KOPT-K1 (cell line): ENCODE data around the gene C1QL4.
"Not testable (repeated sequence)": the region's sequence is repeated elsewhere in the genome, so short reads cannot be mapped to it uniquely, and the experiment has no call there.

Source experiments
- H3K27ac ChIP-seq: fragments of 200-600 bp; sonication (generic); 2 replicates; pipeline ENCODE4 v1.5.1; 2016; ENCODE audit warnings: antibody characterized with exemption, mild to moderate bottlenecking, low read depth, low read length; ENCODE audit not compliant: poor library complexity, severe bottlenecking
- H3K36me3 ChIP-seq: fragments of 200-600 bp; sonication (generic); 2 replicates; pipeline ENCODE4 v1.5.1; 2017; ENCODE audit warnings: antibody characterized with exemption, mild to moderate bottlenecking, low read length, moderate library complexity; ENCODE audit not compliant: insufficient read depth
- H3K9me3 ChIP-seq: fragments of 200-600 bp; sonication (generic); 2 replicates; pipeline ENCODE4 v1.5.1; 2017; ENCODE audit warnings: antibody characterized with exemption, low read length, mild to moderate bottlenecking; ENCODE audit not compliant: insufficient read depth, poor library complexity, severe bottlenecking

The C1QL4 gene

DNA sequence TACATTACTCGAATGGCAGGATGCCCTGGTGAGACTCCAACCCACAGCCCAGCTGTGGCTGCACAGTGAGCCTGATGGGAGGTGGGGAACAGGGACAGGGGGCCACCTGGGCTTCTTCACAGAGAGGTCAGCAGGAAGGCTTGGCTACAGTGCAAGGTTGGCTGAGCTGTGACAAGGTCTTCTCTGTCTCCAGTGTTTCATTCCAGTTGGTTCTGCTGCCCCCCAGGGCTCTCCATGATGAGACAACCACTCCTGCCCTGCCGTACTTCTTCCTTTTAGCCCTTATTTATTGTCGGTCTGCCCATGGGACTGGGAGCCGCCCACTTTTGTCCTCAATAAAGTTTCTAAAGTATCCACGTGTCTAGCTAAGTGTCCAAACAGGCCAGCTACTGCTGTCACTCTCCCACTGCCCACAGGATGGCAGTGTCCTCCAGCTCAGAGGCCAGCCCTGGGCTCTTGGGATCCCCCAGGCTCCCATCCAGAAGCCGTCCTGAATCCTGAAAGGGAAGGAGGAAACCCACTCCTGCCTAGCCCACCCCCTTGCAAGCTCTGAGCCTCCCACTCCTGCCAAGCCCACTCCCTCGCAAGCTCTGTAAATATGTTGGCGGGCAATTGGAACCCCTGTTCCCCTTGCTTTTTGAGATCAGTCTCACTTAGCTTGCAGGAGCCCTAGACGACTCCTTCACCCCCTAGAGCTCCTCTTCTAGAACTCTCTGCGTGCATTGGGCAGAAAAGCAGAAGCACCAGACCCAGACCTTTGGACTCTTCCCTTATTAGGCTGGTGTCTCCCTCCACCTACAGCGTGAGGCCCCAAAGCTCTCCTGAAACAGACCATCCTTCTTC lies 5.4 kb downstream of the C1QL4 start:
- Histone ChIP-seq H3K36me3 (peaks cover 61% of the 10 kb centered on the region), H3K9me3 (no peaks in the 10 kb centered on the region), H3K27ac (no peak overlapping the region)

DNA sequence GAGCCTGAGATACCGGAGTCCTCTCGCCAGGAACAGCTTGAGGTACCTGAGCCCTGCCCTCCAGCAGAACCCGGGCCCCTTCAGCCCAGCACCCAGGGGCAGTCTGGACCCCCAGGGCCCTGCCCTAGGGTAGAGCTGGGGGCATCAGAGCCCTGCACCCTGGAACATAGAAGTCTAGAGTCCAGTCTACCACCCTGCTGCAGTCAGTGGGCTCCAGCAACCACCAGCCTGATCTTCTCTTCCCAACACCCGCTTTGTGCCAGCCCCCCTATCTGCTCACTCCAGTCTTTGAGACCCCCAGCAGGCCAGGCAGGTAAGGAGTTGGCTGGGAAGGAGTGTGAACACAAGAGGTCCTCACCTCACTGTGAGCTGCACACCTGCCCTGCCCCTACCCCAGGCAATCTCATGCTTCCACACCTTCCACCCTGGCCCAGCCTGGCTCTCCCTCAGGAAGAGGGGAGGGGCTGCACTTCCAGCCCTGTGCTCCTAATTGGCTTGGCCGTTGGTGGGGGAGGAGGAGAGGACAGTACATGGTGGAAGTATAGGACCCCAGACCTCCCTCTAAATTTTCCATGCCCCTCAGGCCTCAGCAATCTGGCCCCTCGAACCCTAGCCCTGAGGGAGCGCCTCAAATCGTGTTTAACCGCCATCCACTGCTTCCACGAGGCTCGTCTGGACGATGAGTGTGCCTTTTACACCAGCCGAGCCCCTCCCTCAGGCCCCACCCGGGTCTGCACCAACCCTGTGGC lies 6.2 kb downstream of the C1QL4 start:
- H3K27ac ChIP-seq, result no peak overlapping the region
- peaks cover 69% of the 10 kb centered on the region for H3K36me3 ChIP-seq
- H3K9me3 ChIP-seq, result no peaks in the 10 kb centered on the region

DNA sequence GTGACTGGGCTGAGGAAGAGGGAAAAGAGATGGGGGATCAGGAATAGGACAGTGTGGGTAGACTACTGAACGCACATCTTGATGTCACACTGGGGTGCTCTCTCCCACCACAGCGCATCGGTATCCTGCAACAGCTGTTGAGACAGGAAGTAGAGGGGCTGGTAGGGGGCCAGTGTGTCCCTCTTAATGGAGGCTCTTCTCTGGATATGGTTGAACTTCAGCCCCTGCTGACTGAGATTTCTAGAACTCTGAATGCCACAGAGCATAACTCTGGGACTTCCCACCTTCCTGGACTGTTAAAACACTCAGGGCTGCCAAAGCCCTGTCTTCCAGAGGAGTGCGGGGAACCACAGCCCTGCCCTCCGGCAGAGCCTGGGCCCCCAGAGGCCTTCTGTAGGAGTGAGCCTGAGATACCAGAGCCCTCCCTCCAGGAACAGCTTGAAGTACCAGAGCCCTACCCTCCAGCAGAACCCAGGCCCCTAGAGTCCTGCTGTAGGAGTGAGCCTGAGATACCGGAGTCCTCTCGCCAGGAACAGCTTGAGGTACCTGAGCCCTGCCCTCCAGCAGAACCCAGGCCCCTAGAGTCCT lies 6.9 kb downstream of the C1QL4 start:
- Histone ChIP-seq H3K27ac (no peak overlapping the region), H3K36me3 (peaks cover 76% of the 10 kb centered on the region), H3K9me3 (no peaks in the 10 kb centered on the region)

DNA sequence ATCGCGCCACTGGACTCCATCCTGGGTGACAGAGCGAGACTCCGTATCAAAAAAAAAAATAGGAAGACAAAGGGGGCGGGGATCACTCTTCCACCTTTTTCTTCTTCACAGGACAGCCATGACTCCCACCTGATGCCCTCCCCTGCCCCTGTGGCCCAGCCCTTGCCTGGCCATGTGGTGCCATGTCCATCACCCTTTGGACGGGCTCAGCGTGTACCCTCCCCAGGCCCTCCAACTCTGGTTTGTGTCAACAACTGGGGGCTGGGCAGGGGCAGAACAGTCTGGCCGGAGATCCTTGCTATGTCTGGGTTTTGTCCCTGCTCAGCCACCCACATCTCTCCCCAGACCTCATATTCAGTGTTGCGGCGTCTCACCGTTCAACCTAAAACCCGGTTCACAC lies 8.2 kb downstream of the C1QL4 start:
- no peak overlapping the region for H3K27ac ChIP-seq
- no peaks in the 10 kb centered on the region for H3K9me3 ChIP-seq
- H3K36me3 ChIP-seq, result peaks cover 85% of the 10 kb centered on the region

DNA sequence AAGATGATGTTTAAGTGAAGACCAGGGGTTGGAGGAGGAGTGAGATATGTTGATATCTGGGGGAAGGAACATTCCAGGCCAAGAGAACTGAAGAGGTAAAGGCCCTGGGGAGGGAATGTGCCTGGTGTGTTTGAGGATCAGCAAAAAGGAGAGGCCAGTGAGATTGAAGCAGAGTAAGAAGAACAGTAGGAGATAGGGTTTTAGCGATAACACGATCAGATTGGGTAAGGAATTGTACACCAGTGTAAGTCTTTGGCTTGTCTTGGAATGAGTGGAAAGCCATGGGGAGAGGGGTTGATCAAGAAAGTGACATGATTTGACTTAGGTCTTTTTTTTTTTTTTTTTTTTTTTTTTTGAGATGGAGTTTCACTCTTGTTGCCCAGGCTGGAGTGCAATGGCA lies 9.1 kb downstream of the C1QL4 start:
- H3K27ac ChIP-seq, result no peak overlapping the region
- no peaks in the 10 kb centered on the region for H3K9me3 ChIP-seq
- H3K36me3 ChIP-seq, result peaks cover 85% of the 10 kb centered on the region

DNA sequence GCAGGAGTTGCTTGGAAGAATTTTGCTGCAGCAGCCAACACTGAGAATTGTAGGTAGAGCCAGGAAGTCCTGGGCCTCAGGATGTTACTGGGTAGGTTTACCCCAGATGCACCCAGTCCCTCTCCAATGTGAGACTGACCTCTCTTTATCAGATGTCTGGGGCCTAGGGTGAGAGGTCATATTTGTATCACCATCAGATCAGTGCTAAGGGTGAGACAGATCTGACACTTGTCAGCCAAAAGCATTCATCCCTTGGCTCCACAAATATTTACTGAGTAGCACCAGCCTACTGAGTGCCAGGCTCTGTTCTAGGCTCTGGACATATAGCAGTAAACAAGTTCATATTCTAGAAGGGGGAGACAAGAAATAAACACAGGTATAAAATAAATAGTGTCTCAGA lies 9.6 kb downstream of the C1QL4 start:
- H3K36me3 ChIP-seq, result peaks cover 81% of the 10 kb centered on the region

DNA sequence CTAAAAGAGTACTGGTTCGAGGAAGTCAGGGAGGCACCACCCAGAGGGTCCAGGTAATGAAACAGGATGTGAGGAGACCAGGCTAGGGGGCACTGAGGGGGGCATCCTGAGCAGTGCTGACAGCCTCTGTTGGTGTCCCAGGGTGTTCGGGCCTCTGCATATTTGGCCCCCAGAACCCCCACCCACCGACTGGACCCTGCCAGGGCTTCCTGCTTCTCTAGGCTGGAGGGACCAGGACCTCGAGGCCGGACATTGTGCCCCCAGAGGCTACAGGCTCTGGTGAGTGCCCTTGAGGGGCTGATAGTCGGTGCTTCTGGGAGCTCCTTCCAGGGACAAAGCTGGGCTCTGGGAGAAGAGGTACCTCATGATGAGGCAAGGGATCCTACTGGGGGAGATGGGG lies 11.4 kb downstream of the C1QL4 start:
- peaks cover 64% of the 10 kb centered on the region for H3K36me3 ChIP-seq
- H3K9me3 ChIP-seq, result no peaks in the 10 kb centered on the region
- no peak overlapping the region for H3K27ac ChIP-seq

More for the DNA sequence above, 9.6 kb downstream of the C1QL4 start:
- Histone ChIP-seq H3K27ac (no peak overlapping the region), H3K9me3 (no peaks in the 10 kb centered on the region)

DNA sequence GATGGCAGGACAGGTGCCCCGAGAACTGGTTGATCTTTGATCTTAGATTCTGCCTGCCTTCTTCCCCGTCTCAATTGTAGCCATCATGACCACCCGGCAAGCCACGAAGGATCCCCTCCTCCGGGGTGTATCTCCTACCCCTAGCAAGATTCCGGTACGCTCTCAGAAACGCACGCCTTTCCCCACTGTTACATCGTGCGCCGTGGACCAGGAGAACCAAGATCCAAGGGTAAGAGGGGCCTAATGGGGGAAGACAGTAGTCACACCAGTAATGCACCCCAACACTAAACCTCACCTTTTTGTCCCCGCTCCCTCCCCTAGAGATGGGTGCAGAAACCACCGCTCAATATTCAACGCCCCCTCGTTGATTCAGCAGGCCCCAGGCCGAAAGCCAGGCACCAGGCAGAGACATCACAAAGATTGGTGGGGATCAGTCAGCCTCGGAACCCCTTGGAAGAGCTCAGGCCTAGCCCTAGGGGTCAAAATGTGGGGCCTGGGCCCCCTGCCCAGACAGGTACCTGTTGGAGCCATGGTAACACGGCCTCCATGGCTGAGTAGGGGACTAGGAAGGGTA lies 13.4 kb downstream of the C1QL4 start:
- peak overlapping the region; percentile 82 for H3K27ac ChIP-seq
- no peaks in the 10 kb centered on the region for H3K9me3 ChIP-seq
- peaks cover 44% of the 10 kb centered on the region for H3K36me3 ChIP-seq

DNA sequence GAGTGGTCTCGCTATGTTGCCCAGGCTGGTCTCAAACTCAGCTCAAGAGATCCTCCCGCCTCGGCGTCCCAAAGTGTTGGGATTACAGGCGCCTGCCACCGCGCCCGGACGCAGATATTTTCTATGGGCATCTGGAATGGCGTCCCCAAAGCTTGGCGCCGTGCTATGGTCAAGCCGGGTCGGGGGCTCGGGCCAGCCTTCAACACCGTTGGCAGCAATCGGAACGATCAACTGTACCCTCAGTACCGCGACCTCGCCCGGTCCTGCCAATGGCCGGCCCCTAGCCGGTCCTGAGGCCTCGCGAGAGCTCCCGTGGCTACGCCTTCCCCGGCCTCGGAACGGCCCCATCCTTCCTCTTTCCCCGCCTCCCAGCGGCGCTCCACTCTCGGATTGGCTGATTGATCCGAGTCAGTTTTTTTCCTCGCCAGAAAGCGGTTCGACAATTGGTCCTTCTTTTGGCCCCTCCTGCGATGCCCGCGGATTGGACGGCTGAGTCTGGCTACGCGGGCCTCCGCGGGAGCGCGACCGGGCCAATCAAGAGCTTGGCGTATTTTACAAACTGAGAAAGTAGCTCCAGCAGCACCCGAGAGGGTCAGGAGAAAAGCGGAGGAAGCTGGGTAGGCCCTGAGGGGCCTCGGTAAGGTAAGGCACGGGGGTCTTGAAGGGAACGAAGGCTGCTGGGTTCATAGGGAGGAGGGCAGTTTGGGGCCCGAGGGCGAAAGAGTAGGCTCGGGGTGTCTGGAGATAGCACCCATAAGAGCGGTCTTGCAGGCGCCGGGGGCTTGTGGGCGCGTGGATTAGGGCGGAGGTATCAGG lies 14.1 kb downstream of the C1QL4 start, which contains the start of gene TROAP:
TSS of gene TROAP (plus strand) at position 548 of the 816 bp plus-strand sequence. CDS start 354 bp downstream, outside the sequence.
- no peaks in the 10 kb centered on the region for H3K9me3 ChIP-seq
- peaks cover 37% of the 10 kb centered on the region for H3K36me3 ChIP-seq
- peak within 1 kb of the TSS; percentile 82 for H3K27ac ChIP-seq

DNA sequence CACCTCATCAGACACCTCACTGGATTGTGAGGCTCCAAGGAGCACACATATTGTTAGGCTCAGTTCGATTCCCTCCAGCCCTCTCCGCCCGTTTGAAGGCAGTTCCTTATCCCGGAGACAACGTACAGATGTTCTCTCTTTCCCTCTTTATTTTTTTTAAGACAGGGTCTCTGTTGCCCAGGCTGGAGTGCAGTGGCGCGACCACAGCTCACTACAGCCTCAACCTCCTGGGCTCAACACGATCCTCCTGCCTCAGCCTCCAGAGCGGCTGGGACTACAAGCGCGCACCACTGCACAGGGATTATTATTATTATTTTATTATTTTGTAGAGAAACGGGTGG lies 14.7 kb downstream of the C1QL4 start:
- Histone ChIP-seq H3K9me3 (no peaks in the 10 kb centered on the region), H3K36me3 (peaks cover 31% of the 10 kb centered on the region), H3K27ac (peak overlapping the region; percentile 82)

DNA sequence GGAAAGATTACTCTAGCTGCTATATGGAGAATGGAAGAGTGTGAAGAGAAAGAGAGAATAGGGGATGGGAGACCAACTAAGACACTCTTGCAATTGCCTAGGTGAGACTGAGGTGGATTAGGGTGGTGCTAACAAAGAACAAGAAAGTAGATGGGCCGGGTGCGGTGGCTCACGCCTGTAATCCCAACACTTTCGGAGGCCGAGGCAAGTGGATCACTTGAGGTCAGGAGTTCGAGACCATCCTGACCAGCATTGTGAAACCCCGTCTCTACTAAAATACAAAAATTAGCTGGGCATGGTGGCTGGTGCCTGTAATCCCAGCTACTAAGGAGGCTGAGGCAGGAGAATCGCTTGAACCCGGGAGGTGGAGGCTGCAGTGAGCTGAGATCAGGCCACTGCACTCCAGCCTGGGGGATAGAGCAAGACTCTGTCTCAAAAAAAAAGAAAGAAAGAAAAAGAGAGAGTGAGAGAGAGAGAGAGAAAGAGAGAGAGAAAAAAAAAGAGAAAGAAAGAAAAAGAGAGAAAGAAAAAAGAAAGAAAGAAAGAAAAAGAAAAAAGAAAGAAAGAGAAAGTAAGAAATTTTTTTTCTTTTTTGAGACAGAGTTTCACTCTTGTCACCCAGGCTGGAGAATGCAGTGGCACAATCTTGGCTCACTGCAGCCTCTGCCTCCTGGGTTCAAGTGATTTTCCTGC lies 16.4 kb downstream of the C1QL4 start:
- not testable (repeated sequence) for H3K9me3 ChIP-seq, H3K27ac ChIP-seq
- H3K36me3 ChIP-seq, result peaks cover 13% of the 10 kb centered on the region

DNA sequence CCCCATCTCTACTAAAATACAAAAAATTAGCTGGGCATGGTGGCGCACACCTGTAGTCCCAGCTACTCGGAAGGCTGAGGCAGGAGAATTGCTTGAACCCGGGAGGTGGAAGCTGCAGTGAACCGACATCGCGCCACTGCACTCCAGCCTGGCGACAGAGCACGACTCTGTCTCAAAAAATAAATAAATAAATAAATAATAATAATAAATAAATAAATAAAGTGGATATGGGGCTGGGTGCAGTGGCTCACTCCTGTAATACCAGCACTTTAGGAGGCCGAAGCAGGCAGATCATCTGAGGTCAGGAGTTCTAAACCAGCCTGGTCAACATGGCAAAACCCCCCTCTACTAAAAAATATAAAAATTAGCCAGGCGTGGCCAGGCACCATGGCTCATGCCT lies 19.9 kb downstream of the C1QL4 start:
- H3K27ac ChIP-seq, H3K36me3 ChIP-seq, H3K9me3 ChIP-seq: not testable (repeated sequence)

DNA sequence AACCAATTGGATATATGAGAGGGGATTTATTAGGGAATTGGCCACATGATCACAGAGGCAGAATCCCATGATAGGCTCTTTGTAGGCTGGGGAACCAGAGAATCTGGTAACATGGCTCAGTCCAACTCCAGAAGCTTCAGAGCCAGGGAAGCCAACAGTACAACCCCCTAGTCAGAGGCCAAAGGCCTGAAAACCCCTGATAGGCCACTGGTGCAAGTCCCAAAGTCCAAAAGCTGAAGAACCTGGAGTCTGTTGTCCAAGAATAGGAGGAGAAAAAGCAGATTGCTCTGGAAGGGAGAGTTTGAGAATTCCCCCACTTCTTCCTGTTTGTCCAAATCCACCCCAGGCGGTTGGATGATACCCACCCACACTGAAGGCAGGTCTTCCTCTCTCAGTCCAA lies 22.2 kb downstream of the C1QL4 start:
- H3K36me3 ChIP-seq, result no peaks in the 10 kb centered on the region
- H3K27ac ChIP-seq, result no peak overlapping the region
- H3K9me3 ChIP-seq, result no peaks in the 10 kb centered on the region

DNA sequence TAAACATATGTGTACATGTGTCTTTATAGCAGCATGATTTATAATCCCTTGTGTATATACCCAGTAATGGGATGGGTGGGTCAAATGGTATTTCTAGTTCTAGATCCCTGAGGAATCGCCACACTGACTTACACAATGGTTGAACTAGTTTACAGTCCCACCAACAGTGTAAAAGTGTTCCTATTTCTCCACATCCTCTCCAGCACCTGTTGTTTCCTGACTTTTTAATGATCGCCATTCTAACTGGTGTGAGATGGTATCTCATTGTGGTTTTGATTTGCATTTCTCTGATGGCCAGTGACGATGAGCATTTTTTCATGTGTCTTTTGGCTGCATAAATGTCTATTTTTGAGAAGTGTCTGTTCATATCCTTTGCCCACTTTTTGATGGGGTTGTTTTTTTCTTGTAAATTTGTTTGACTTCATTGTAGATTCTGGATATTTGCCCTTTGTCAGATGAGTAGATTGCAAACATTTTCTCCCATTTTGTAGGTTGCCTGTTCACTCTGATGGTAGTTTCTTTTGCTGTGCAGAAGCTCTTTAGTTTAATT lies 26.5 kb downstream of the C1QL4 start:
- not testable (repeated sequence) for H3K9me3 ChIP-seq, H3K36me3 ChIP-seq, H3K27ac ChIP-seq
